ENCODE measurements around the gene ALOX5AP. TPM values are rescaled to one million over a fixed set of nuclear protein-coding genes. Genes with fewer than 3 reads are reported as not detected.

ALOX5AP gene
- total RNA-seq, 1 donor from 2014 or later = 5.7 TPM

- H3K27ac ChIP-seq = no peak overlapping the region
- DNase-seq (ENCODE audit: low spot score in 2 of 2) = no peak
- no peaks in the 10 kb centered on the region for H3K36me3 ChIP-seq
- no peak overlapping the region for H3K4me3 ChIP-seq
- H3K4me1 ChIP-seq = peaks cover 0 to 4% of the 10 kb centered on the region in 2 donors
- no peaks in the 10 kb centered on the region for H3K9me3 ChIP-seq
- intact Hi-C loops (cut with DNase I) = loop anchor here (5.0 kb wide), 2 partner anchors 39 to 169 kb away; no protein-coding TSS in a partner anchor
- no peak for TF ChIP-seq CTCF (IDR thresholded peaks at IDR 0.05)
- H3K27me3 ChIP-seq = no peaks in the 10 kb centered on the region
Observed at GRCh38 chr13:30808600-30808999, 73.3 kb downstream of the ALOX5AP start.

- peaks cover 0 to 4% of the 10 kb centered on the region in 2 donors for H3K4me1 ChIP-seq
- no peak overlapping the region for H3K27ac ChIP-seq
- intact Hi-C loops (cut with DNase I) = loop anchor here (5.0 kb wide), 2 partner anchors 38 to 168 kb away; no protein-coding TSS in a partner anchor
- no peaks in the 10 kb centered on the region for H3K9me3 ChIP-seq
- H3K27me3 ChIP-seq = no peaks in the 10 kb centered on the region
- no peak for TF ChIP-seq CTCF (IDR thresholded peaks at IDR 0.05)
- no peak overlapping the region for H3K4me3 ChIP-seq
- DNase-seq (ENCODE audit: low spot score in 2 of 2) = no peak
- no peaks in the 10 kb centered on the region for H3K36me3 ChIP-seq
Observed at GRCh38 chr13:30809787-30810186, 74.4 kb downstream of the ALOX5AP start.

- TF ChIP-seq CTCF (IDR thresholded peaks at IDR 0.05) = no peak
Observed at GRCh38 chr13:30810261-30810701, 74.9 kb downstream of the ALOX5AP start.

GRCh38 chr13:30810801-30811200 is 75.5 kb downstream of the ALOX5AP start:
- Histone ChIP-seq H3K4me1 (peaks cover 0 to 4% of the 10 kb centered on the region in 2 donors), H3K36me3 (no peaks in the 10 kb centered on the region), H3K27me3 (no peaks in the 10 kb centered on the region), H3K4me3 (no peak overlapping the region), H3K9me3 (no peaks in the 10 kb centered on the region), H3K27ac (no peak overlapping the region)
- DNase-seq (ENCODE audit: low spot score in 2 of 2) = no peak
- no peak for TF ChIP-seq CTCF (IDR thresholded peaks at IDR 0.05)
- intact Hi-C loops (cut with DNase I) = no loop called here

More at GRCh38 chr13:30810261-30810701, 74.9 kb downstream of the ALOX5AP start:
- intact Hi-C loops (cut with DNase I) = no loop called here
- H3K27me3 ChIP-seq = no peaks in the 10 kb centered on the region
- H3K9me3 ChIP-seq = no peaks in the 10 kb centered on the region
- no peaks in the 10 kb centered on the region for H3K36me3 ChIP-seq
- H3K27ac ChIP-seq = no peak overlapping the region
- DNase-seq (ENCODE audit: low spot score in 2 of 2) = no peak
- H3K4me1 ChIP-seq = peaks cover 0 to 4% of the 10 kb centered on the region in 2 donors
- H3K4me3 ChIP-seq = no peak overlapping the region

Other genes starting within 250 kb of the ALOX5AP start
- 4.0 TPM for gene USPL1, start 117.6 kb upstream of the ALOX5AP start, total RNA-seq
- 98.8 TPM for gene MEDAG, start 170.7 kb downstream of the ALOX5AP start, total RNA-seq
- not detected for gene TEX26, start 197.1 kb downstream of the ALOX5AP start, total RNA-seq